ENCODE results near the gene DOK7.
"Not testable (repeated sequence)": the region's sequence is repeated elsewhere in the genome, so short reads cannot be mapped to it uniquely, and the experiment has no call there.

DOK7 gene

DNA sequence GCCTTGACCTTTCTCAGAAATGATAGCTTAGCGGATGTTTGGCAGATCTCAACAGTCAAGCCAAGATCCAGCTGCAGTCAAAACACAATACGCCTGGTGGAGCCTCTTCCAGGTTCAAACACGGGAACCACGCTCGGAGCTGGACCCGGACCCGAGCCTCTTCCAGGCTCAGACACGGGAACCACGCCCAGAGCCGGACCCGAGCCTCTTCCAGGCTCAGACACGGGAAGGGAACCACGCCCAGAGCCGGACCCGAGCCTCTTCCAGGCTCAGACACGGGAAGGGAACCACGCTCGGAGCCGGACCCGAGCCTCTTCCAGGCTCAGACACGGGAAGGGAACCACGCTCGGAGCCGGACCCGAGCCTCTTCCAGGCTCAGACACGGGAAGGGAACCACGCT lies 48.5 kb downstream of the DOK7 start:
- DNase-seq: not testable (repeated sequence)

DNA sequence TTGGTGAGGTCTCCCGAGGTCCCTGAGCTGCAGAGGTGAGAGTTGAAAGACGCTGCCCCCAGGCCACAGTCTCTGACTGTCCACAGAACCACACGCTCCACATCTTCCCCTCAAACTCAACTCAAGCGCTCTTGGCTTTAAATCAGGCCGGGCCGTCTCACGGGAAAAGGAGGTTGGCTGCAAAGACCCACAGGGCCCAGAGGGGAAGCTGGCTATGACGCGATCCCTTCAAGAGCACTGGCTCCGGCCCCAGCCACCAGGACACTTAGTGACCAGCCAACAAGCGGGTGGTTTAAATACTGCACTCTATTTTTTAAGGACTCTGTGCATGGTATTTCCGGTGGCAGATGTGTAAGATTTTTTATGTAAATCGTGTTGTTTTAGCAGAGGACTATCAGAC lies 49.2 kb downstream of the DOK7 start:
- DNase-seq: no peak

DNA sequence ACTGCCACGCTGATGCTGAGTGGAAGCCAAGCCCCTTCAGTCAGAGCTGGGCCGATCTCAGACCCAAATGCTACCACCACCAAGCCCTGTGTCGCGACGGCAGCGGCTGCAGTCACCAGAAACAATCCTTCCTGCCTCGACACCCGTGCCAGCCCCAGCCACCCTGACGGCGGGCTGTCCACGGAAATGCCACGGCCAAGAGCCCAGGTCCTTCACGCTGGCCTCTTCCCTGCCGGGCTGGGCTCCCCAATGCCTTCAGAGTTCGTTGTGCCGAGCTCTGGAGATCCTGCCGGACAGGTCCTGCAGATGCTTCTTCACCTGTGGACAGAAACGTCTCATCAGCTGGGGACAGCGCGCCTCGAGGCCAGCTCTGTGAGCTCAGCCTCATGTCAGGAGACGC lies 49.6 kb downstream of the DOK7 start:
- no peak for DNase-seq

DNA sequence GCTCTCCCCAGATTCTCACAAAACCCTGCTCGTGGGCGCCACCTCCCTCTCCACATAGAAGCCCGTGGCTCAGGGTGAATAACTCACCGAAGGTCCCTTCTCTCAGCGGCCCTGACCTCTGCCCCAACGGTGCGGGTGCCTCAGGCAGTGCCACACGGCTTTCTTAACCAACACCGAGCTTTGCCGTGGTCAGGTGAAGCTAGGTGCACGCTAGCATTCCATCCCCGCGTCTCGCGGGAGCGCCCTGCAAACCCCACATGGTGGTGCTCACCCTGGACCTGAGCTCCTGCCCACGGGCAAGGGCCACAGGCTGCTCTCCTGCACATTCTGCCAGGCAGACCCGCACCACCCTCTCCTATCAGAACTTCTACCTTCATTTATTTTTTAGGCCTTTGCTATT lies 50.7 kb downstream of the DOK7 start:
- DNase-seq: no peak

DNA sequence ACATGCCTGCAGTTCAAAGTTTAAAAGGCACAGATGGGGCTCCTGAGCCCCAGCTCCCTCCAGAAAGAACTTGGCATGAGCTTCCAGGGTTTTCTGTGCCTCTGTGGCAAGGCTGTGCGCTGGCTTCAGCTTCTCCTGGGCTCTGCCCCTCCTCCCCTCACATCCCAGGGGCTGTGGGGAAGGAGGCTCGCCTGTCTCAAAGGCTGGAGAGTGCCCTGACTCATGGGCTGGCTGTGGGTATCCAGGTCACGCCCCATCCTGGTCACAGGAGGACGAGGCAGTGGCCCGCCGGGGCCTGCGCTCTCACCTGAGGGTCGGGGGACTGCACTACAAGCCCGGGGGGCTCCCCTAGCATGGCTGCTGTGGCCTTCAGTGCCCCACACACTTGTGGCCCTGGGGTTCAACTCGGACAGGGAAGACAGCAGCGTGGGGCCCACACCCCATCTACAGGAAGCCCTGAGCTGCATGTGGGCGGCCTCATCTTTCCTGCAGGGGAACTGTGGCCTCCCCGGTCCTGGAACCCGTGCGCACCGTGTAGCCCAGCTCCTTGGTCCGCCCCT lies 51.2 kb downstream of the DOK7 start:
- no peak for DNase-seq

DNA sequence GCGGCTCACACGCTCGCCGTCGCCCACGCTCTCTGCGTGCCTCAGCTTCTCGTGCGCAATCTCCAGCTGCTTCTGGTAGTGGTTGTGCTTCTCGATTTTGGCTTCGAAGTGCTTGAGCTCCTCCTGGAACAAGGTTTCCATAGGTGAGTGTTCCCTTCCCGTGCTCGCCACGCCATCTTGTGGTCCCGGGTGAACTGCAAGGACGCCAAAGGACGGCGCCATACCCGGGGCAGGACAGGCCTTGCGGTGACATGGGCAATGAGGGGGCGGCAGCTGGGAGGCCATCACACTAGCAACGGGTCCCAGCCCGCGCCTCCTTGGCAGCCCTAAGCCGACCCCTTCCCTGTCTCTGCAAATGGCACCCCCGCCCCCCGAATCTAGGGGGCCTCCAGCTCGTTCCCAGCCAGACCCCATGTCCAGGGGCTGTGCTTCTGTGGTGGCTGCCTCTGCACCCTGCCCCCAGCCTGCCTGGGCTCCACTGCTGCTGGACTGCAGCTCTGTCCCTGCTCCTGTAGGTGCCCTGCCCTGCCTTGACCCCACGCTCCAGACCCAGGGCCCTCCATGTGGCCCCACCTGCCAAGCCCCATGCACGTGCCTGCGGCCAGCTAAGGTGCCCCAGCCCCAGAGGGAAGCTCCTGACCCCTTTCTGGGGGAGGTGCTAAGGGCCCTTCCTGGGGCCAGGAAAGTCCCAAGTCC lies 51.8 kb downstream of the DOK7 start:
- no peak for DNase-seq

DNA sequence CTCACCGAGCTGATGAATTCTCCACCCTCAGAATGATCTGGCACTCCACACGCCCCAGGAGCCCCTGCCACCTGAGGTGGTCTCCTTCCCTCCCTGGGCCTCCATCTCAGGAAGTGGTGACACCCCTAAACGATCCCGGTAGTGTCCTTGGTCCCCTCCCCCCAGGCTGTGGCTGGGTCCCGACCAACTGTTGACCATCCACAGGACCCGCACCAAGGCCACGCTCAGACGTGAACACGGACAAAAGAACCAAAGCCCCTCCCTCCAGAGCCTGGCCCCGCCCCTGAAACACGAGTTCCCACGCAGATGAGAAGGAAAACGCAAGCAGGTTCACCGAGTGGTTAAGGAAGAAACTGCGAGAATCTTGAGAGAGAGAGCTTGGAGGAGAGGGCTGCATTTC lies 52.5 kb downstream of the DOK7 start:
- no peak for DNase-seq

DNA sequence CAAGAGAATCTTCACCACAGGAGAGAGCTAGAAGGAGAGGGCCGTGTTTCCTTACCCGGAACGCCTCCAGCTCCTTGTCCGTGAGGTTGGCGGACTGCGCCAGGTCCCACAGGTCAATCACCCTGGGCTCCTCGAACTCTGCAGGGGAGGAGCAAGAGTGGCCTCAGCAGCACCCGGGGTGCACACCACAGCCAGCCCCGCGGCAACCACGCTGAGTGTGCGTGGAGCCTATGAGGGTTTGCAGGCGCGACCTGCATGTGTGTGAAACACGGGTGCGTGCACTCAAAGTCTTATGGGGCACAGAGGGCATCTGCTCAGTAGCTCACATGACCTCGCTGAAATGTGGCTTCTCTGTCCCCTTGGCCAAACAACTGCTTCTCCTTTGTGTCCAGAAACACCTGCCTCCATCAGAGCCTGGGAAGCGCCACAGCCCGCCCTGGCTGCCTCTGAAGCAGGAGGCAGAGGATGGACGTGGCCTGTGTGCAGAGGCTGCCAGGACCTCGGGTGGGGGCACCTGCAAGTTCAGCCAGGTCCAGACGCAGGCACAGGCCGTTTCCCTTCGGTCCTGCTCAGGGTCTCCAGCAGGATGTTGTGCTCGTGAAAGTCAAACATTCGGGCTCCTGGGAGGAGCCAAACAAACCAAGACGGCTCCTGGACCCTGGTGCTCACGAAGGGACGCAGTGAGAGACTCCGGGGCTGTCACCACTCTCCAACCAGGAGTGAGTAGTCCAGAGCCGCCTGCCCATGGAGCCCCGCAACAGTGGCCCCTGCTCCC lies 53.1 kb downstream of the DOK7 start:
- DNase-seq: no peak

DNA sequence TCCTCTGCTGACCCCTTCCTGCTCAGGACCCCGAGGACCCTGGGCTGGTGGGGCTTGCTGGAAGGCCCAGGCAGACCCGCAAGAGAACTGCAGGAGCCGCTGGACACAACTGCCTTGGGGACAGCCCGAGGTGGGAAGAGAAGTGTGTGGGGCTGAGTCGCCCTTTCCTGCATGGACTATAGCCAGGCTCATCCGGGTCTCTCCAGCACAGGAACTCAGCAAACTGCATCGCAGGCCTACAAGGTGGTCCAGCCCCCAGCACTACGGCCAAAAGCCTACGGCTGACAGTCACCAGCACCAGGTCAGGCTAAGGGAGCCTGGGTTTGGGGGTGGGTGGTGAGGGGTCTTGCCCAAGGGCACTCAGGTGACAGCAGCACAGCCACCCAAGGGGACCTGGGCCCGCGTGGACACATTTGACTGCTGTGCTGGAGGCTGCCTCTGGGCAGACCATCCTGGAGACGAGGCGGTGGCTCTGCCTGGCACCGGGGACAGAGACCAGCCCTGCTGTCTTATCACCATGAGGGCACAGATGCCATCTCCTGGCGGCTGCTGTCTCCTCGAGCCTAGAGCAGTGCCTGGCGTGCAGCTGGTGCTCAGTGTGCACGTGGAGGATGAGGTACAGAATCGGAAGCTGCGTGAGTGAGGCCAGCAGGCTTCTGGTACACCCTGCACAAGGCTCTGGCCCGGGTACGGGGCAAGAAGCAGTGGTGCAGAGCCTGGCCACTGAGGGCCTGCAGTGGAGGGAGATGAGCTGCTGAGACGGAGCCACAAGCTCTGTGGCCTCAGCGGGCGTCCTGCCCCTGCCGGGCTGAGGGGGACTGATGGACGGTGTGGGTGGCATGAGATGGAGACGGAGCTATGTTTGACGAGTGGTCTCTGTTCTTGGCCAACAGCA lies 54.0 kb downstream of the DOK7 start:
- no peak for DNase-seq

DNA sequence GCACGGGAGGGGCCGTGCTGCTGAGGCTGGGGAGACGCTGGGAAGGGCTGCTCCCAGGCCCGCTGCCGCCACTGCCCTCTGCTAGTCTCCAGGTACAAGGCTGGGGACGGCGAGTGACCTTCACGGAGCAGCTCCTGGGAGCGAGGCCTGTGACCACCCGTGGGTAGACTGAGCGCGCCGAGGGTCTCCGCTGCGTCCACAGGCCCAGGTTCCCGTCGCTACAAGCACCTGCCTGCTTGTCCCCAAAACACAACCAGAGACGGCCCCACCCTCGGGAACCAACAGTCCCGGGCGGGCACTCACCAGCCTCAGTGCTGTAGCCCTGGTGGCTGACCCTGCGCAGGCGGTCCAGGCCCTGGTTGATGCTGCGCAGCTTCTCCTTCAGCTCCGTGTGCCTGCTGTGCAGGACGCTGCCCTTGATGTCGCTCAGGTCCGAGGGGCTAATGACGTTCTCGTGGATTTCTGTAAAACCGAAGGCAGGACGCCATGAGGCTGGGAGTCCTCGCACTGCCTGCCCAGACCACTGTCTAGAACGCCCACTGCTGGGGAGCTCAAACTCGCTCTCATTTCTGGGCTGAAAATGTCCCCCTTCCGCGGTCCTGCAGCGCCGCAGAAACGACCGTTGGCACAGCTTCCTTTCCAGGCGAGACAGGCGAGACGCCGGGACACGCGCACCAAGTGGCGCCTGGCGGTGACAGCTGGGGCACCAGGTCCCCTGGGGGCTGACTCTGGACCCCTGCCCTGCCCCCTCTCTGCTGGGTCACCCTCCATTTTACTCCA lies 54.8 kb downstream of the DOK7 start:
- DNase-seq: no peak

DNA sequence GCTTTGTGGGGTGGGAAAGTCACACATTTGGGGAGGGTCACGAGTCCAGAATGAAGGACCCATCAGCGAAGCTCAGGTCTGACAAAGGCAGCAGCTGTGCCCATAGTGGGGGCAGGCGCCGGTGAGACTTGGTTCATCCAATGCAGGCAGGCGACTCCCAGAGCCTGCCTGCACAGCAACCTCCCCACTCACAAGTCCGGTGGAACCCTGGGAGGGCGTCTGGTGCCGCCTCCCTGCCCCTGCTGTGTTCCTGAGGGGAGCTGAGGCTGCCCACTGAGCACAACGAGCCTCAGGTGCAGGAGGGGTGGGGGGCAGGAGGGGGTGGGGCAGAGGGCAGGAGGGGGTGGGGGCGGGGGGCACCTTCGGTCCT lies 55.4 kb downstream of the DOK7 start:
- no peak for DNase-seq

DNA sequence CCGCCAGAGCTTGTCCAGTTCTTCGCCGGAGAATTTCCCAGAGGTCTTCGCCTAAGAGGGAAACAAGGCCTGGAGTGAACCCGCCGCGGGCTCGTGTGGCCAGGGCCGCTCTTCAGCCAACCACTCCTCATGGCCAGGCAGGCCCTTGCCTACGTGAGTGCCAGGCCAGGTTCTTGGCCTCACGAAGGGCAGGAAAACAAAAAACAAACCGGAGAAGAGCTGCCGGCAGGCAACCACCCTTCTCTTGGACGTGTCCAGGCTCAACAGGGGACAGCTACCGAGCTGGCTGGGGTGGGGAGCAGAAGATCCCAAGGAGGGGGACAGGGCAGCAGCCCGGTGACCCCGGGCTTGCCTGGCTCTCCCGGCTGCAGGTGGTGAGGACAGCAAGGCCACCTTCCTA lies 55.8 kb downstream of the DOK7 start:
- no peak for DNase-seq

DNA sequence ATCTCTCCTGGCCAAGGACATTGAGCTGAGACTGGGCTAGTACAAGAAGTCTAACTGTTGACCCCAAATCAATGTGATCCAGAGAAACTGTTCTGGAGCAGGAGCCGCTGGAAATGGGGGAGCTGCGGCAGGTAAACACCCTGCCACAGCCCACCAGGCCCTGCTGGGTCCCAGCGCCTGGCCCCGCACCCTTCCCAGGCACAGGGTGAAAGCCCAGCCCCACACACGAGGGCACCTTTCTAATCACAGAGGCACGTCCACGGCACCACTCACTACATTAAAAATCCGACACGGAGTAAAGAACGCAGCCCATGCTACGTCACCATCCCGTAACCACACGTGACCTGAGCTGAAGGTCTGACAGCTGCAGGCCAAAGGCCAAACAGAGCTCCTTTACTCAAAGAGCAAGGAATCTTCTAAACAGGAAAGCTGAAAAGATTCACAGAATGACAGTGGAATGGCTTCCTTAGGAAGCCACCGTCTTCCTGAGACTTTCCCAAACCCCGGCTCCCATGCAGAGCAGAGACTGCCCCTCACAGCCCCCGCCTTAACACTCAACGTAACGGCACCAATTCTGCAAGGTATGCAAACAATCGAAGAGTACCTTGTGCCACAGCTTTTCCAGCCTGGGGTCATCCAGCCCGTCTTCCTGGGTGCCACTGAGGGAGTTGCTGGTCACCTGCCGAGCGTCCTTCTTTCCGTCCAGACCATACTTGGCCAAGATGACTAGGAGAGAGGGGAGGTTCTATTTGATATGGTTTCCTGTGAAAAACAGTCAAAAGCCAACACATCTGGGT lies 56.6 kb downstream of the DOK7 start:
- no peak for DNase-seq

DNA sequence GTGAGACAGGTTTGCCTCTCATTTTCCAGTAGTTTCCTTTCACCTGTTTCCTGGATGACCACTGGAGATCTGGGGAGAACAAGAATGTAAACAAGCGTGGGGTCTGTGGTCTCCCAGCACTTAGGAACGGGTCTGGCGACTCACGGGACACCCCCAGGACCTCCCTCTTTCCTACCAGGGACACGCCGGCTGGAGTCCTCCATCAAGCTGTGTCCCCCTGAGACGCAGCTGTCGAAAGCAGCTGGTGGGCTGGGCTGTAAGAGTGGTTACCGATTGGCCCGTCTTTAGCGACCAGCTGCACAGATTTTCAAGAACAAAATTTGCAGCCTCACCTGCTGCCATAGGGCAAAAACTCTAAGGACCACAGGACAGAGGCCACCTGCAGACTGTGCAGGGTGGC lies 57.2 kb downstream of the DOK7 start:
- no peak for DNase-seq

DNA sequence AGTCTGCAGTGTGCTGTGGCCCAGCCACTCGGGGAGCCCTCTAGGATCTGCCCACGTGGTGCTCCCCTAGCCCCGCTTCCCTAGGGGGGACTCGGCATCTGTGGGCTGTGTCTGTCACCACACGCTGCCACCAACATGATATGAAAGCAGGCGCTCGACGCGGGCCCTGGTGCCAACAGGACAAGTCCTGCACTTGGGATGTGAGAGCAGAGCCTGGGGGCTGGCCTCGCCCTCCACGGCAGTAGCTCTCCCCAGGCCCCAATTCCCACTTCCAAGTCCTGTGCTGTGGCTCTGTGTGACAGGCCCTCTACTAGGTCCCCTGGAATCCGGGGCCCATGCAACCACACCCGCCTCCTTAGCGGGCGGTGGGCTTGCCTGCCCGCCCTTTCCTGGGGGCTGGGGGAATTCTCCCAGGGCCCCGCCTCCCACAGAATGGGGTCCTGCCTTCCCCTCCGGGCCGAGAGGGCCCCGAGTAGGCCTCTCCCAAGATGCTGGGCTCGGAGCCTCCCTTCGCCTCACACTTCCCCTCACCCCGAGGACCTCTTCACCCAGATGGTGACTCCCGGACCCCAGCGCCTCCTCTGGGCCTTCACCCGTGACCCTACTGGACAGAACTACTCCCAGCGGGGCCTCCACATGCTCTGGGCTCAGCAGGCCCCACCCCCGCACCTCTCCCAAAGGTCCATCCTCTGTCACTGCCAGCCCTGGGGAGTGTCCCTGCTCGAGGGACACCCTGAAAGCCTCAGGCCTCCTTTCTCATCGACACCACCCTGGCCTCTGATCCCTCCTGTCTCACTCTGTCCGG lies 57.9 kb downstream of the DOK7 start:
- no peak for DNase-seq

DNA sequence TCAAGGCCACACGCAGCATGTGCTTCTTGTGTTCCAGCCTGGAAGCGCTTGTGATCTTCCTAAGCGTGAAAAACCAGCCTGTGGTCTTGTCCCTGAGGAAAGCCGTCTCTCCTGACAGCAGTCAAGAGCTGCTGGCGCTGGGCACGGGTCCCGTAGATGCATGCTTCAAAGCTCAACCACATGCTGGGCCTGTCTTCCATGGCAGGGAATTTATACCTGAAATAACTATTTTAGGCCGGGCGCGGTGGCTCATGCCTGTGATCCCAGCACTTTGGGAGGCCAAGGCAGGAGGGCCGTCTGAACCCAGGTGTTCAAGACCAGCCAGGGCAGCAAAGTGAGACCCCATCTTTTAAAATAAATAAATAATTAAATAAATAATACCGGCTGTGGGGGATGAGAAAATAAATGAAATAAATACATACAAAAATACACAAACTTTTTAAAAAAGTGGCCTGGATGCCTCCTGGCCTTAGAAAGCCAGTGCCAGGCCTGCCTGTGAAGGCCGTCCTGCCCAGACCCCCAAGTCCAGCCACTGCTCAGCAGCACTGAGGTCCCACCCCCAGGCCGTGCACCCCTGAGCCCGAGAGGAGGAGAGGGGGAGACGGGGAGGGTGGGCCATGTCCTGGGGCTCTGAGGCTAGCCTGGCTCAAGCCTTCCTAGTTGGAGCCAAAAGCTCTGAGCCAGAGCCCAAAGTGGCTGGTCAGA lies 58.7 kb downstream of the DOK7 start:
- no peak for DNase-seq

DNA sequence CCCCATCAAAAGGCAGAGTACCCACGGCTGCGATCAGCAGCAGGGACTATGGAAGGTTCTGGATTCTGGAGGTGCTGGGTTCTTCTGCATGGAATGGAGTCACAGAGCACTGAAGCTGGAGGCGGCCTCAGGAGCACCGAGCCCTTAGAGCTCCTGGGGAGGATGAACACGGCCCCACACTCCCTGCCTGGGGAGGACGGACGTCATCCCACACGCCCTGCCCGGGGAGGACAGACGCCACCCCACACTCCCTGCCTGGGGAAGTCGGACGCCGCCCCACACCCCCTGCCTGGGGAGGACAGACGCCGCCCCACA lies 59.2 kb downstream of the DOK7 start:
- DNase-seq: no peak

DNA sequence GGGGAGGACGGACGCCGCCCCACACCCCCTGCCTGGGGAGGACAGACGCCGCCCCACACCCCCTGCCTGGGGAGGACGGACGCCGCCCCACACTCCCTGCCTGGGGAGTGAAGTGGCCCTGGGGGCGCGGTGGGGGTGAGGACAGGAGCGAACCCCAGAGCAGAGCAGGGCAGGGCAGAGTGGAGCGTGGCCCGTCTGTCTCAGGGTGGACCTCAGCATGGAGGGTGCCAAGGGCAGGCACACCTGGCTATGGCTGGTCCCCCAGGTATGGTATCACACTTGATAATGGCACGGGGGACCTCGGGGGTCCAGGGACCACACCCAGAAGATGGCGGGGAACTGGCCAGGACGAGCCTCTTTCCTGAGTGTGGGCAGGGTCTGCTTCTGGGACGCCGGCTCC lies 59.5 kb downstream of the DOK7 start:
- no peak for DNase-seq

DNA sequence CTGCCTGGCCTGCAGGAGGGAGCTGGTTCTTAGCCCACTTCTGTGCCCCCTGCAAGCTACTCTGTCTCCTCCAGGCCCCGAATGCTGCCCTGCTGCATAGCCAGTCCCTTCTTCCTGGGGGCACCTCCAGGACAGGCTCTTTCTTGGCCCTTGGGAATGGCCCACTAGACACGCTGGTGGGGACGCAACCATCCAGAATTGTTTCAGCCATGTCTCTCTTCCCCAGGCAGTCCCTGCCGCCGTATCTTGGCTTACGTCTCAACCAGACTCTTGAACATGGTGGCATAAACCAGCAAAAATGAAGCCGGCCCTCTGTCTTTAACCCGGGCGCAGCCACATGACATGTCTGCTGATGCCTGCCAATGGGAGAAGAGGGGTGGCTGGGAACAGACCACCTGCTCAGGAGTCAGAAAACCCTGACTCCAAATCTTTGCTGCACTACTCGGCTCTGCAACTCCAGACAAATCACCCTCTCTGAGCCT lies 60.1 kb downstream of the DOK7 start:
- DNase-seq: no peak

DNA sequence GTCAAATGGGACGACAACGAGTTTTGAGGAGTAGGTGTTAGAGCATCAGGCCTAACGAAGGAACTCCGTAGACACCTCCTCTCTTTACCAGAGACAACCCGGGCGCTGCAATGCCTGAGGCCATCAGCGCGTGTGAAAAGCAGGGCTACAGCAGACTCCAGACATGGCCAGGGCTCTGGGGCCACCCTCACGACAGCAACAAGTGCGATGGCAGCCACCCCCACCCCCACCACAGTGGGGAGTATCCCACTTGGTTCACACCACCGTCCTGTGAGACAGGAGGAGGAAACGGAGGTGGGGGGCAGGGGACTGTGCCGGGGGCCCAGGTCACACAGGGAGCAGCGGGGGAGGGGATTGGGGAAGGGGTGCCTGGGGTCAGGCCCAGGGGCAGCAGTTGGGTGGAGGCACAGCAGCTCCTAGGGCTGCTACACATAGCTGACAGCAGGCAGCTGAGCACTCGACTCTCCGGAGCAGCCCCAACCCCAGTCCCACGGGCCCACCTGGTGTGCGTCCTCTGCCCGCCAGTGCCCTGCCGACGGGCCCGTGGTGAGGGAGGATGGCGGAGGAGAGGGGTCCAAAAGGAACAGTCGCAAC lies 60.6 kb downstream of the DOK7 start:
- no peak for DNase-seq

Data from islet precursor cell (in vitro differentiated cells).